Astrocyte (in vitro differentiated cells and primary cell): Measurements from ENCODE around the gene CEP350.

Experiments used
- EZH2 ChIP-seq: IDR thresholded peaks from 2 replicates; pipeline ENCODE4 v1.6.1; 2012; ENCODE audit warnings: mild to moderate bottlenecking, low read length, inconsistent platforms; ENCODE audit not compliant: insufficient read depth
- TF ChIP-seq, protein P1 (sequence below): IDR thresholded peaks from 2 replicates; pipeline ENCODE4 v1.5.1; 2011; ENCODE audit warnings: low read depth, mild to moderate bottlenecking, inconsistent platforms, low read length, moderate library complexity; ENCODE audit not compliant: insufficient read depth

DNA sequence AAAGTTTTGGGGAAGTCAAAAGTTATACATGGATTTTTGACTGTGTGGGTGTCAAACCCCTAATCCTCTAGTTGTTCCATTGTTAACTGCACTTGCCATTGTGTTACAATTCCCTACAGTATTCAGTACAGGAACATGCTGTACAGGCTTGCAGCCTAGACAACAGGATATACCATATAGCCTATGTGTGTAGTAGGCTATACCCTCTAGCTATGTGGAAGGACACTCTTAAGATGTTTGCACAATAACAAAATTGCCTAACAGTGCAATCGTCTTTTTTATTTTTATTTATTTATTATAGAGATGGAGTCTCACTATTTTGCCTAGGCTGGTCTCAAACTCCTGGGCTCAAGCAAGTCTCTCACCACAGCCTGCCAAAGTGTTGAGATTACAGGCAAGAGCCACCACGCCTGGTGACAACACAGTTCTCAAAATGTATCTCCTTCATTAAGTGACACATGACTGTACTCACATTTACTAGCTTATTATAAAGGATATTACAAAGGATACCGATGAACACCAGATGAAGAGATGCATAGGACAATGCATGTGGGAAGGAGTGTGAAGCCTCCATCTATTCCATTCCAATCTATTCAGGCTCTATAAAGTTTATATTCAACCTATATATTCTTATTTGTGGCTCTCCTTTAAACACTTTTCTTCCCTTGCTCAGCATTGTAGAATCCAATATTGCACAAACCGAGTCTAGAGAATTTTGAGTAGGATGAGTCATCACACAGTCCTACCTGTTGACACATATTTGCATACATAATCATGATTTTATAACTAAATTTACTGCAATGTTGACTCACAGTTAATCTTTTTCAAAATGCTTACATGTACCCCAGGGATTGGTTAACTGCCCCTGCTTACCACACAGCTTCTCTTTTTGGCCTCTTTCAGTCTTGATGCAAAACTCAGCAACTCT is 28.4 kb upstream of the CEP350 start:
- TF ChIP-seq, protein P1, sequence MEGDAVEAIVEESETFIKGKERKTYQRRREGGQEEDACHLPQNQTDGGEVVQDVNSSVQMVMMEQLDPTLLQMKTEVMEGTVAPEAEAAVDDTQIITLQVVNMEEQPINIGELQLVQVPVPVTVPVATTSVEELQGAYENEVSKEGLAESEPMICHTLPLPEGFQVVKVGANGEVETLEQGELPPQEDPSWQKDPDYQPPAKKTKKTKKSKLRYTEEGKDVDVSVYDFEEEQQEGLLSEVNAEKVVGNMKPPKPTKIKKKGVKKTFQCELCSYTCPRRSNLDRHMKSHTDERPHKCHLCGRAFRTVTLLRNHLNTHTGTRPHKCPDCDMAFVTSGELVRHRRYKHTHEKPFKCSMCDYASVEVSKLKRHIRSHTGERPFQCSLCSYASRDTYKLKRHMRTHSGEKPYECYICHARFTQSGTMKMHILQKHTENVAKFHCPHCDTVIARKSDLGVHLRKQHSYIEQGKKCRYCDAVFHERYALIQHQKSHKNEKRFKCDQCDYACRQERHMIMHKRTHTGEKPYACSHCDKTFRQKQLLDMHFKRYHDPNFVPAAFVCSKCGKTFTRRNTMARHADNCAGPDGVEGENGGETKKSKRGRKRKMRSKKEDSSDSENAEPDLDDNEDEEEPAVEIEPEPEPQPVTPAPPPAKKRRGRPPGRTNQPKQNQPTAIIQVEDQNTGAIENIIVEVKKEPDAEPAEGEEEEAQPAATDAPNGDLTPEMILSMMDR = no peak
- TF ChIP-seq EZH2 = no peak
